Kidney epithelial cell (primary cell): ENCODE results near the gene SVBP. TPM values are rescaled to one million over a fixed set of nuclear protein-coding genes. Genes with fewer than 3 reads are reported as not detected.

Experiments used
- DNase-seq: peaks from one replicate; pipeline ENCODE4 v3.0.0-alpha.2; 2010; ENCODE audit warnings: low read depth
- H3K27me3 ChIP-seq: 2 replicates; pipeline ENCODE4 v1.6.0; 2011; ENCODE audit warnings: low read length; ENCODE audit not compliant: control insufficient read depth, insufficient read depth
- H3K36me3 ChIP-seq: 2 replicates; pipeline ENCODE4 v1.5.1; 2011; ENCODE audit warnings: low read length; ENCODE audit not compliant: control insufficient read depth, insufficient read depth
- H3K4me3 ChIP-seq: 2 replicates; pipeline ENCODE4 v1.5.1; 2011; ENCODE audit warnings: low read depth, mild to moderate bottlenecking, control low read depth, low read length
- total RNA-seq: library from RNA; depleted of rRNA; stranded (reverse); fragments of >200 nt; gene quantifications from 2 replicates; pipeline ENCODE4 v1.2.3, GENCODE V29; 2015
- TF ChIP-seq, protein P1 (sequence below): IDR thresholded peaks from 2 replicates; pipeline ENCODE4 v1.5.1; 2011; ENCODE audit warnings: mild to moderate bottlenecking, moderate library complexity, low read length, control low read depth, inconsistent platforms; ENCODE audit not compliant: insufficient read depth, poor library complexity, severe bottlenecking

The SVBP gene
- total RNA-seq, 1 donor from 2014 or later = 39.7 TPM

- TF ChIP-seq, protein P1, sequence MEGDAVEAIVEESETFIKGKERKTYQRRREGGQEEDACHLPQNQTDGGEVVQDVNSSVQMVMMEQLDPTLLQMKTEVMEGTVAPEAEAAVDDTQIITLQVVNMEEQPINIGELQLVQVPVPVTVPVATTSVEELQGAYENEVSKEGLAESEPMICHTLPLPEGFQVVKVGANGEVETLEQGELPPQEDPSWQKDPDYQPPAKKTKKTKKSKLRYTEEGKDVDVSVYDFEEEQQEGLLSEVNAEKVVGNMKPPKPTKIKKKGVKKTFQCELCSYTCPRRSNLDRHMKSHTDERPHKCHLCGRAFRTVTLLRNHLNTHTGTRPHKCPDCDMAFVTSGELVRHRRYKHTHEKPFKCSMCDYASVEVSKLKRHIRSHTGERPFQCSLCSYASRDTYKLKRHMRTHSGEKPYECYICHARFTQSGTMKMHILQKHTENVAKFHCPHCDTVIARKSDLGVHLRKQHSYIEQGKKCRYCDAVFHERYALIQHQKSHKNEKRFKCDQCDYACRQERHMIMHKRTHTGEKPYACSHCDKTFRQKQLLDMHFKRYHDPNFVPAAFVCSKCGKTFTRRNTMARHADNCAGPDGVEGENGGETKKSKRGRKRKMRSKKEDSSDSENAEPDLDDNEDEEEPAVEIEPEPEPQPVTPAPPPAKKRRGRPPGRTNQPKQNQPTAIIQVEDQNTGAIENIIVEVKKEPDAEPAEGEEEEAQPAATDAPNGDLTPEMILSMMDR = no peak
- H3K4me3 ChIP-seq = no peak overlapping the region
Measured at GRCh38 chr1:42786097-42786496, 31.1 kb downstream of the SVBP start.

GRCh38 chr1:42784946-42785693 lies 32.1 kb downstream of the SVBP start, which contains the start of gene TMEM269:
TMEM269 (plus strand) TSS chr1:42784991; CDS start chr1:42789894, 4,903 bp downstream.
- peak within 1 kb of the TSS; percentile 34 for H3K4me3 ChIP-seq
- H3K27me3 ChIP-seq = peaks cover 12% of the 10 kb centered on the region
- DNase-seq = no peak
- TF ChIP-seq, protein P1 = no peak
- H3K36me3 ChIP-seq = no peaks in the 10 kb centered on the region

More at GRCh38 chr1:42786097-42786496, 31.1 kb downstream of the SVBP start:
- Histone ChIP-seq H3K27me3 (peaks cover 12% of the 10 kb centered on the region), H3K36me3 (no peaks in the 10 kb centered on the region)
- DNase-seq = no peak

DNA sequence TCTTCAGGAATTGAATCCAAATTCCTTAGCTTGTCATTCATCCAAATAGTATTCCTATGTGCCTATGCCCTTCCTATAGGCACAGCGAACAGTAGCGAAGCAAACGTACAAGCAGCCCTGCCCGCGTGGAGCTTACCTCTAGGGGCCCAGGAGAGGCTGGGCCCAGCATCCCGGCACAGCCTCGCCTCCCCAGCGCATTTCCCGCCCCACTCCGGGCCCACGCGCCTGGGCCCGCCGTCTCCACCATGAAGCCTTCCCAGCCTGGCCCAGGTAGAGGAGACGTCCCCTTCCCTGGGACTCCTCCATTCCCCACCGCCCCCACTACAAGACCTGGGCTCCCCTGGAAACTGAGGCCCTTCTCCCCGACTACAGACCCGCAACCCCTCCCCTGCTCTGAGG lies 32.7 kb downstream of the SVBP start:
- H3K27me3 ChIP-seq = peaks cover 12% of the 10 kb centered on the region
- TF ChIP-seq, protein P1 = no peak
- DNase-seq = no peak
- H3K4me3 ChIP-seq = no peak overlapping the region
- H3K36me3 ChIP-seq = no peaks in the 10 kb centered on the region

DNA sequence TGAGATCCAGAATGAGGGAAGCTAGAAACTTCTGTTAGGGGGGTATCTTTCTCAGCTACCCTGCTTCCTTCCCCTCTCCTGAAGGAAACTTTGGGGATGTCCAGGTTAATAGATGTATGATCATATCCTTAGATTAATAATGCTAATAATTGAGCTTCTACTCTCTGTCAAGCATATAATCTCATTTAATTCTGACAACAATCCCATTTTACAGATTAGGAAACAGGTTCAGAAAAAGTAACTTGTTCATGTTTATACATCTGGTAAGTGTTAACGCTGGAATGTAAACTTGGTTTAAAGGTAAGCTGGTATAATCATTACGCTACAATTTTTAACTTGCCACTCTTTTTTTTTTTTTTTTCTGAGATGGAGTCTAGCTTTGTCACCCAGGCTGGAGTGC lies 34.1 kb downstream of the SVBP start:
- Histone ChIP-seq H3K4me3 (no peak overlapping the region), H3K36me3 (no peaks in the 10 kb centered on the region), H3K27me3 (peaks cover 12% of the 10 kb centered on the region)
- TF ChIP-seq, protein P1 = no peak
- DNase-seq = no peak

GRCh38 chr1:42780176-42780575 lies 37.0 kb downstream of the SVBP start:
- Histone ChIP-seq H3K27me3 (peaks cover 8% of the 10 kb centered on the region), H3K36me3 (peaks cover 2% of the 10 kb centered on the region), H3K4me3 (no peak overlapping the region)
- DNase-seq = no peak
- TF ChIP-seq, protein P1 = no peak

DNA sequence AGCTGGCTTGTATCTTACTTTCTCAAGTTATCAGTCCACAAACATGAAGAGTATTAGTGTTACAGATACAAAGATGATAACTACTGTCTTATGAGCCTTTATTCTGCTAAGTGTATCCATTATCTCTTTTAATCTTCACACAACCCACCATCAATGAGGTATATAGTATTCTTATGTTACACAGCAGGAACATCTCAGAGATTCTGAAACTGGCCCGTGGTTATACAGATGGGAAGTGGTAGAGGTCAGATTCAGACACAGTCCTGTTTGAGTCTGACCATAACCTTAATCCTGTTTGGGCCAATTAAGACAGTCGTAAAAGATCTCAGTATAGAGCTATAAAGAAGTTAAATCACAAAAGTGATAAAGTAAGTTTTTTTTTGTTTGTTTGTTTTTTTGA lies 37.5 kb downstream of the SVBP start:
- Histone ChIP-seq H3K4me3 (no peak overlapping the region), H3K36me3 (peaks cover 4% of the 10 kb centered on the region), H3K27me3 (peaks cover 3% of the 10 kb centered on the region)
- DNase-seq = no peak
- TF ChIP-seq, protein P1 = no peak
